ENCODE measurements around the gene CD3E.

GRCh38 chr11:118295199-118295598, 9.3 kb upstream of the CD3E start:
- TF ChIP-seq POLR2A (IDR thresholded peaks at IDR 0.05; ENCODE audit: control extremely low read depth in 1 of 2, low read depth in 2 of 2, low read length in 2 of 2) (no peak), CTCF (IDR thresholded peaks at IDR 0.05; ENCODE audit: control extremely low read depth in 1 of 3, insufficient read depth in 1 of 3, low read depth in 1 of 3, low read length in 3 of 3) (peak in 2 of 3 experiments; percentile 2 to 9; a peak in 2 of 4 replicates), ZNF274 (IDR thresholded peaks at IDR 0.05; ENCODE audit: borderline replicate concordance, extremely low read depth, low read length) (no peak), SRF (IDR thresholded peaks at IDR 0.05; ENCODE audit: low read depth, low read length) (no peak), BRCA1 (IDR thresholded peaks at IDR 0.05; ENCODE audit: low read depth, low read length) (no peak), ATF2 (IDR thresholded peaks at IDR 0.05; ENCODE audit: low read length) (no peak), RFX5 (IDR thresholded peaks at IDR 0.05; ENCODE audit: borderline replicate concordance, low read depth, low read length) (no peak), TCF12 (IDR thresholded peaks at IDR 0.05; ENCODE audit: low read depth, low read length) (no peak), EZH2 (IDR thresholded peaks at IDR 0.05; ENCODE audit: low read depth, low read length, severe bottlenecking) (no peak), CREB1 (IDR thresholded peaks at IDR 0.05) (no peak)

All from H1 (cell line).